ENCODE results near the gene PAQR9. TPM values are rescaled to one million over a fixed set of nuclear protein-coding genes. Genes with fewer than 3 reads are reported as not detected.

Gene PAQR9
- total RNA-seq, 1 donor from 2014 or later = not detected

GRCh38 chr3:142972092-142972753, 8.7 kb upstream of the PAQR9 start:
- Histone ChIP-seq H3K9me3 (no peaks in the 10 kb centered on the region), H3K36me3 (no peaks in the 10 kb centered on the region), H3K27ac (no peak overlapping the region), H3K27me3 (no peaks in the 10 kb centered on the region), H3K4me1 (no peaks in the 10 kb centered on the region), H3K4me3 (no peak overlapping the region)
- no peak for DNase-seq
- no peak for TF ChIP-seq CTCF (IDR thresholded peaks at IDR 0.05)
- no peak for ATAC-seq
- intact Hi-C loops (cut with DNase I) = no loop called here

GRCh38 chr3:142971431-142971830, 8.0 kb upstream of the PAQR9 start:
- ATAC-seq (no peak), DNase-seq (no peak)
- Histone ChIP-seq H3K27ac (no peak overlapping the region), H3K4me1 (no peaks in the 10 kb centered on the region), H3K4me3 (no peak overlapping the region), H3K36me3 (no peaks in the 10 kb centered on the region), H3K27me3 (peaks cover 3% of the 10 kb centered on the region), H3K9me3 (no peaks in the 10 kb centered on the region)
- no peak for TF ChIP-seq CTCF (IDR thresholded peaks at IDR 0.05)
- intact Hi-C loops (cut with DNase I) = no loop called here

GRCh38 chr3:142968319-142969025, 5.0 kb upstream of the PAQR9 start:
- TF ChIP-seq CTCF (IDR thresholded peaks at IDR 0.05) = no peak
- no peak for DNase-seq

GRCh38 chr3:142966808-142967207, 3.3 kb upstream of the PAQR9 start:
- intact Hi-C loops (cut with DNase I) = no loop called here
- H3K4me1 ChIP-seq = no peaks in the 10 kb centered on the region
- H3K27me3 ChIP-seq = peaks cover 39% of the 10 kb centered on the region
- DNase-seq = no peak
- ATAC-seq = no peak
- H3K36me3 ChIP-seq = no peaks in the 10 kb centered on the region
- TF ChIP-seq CTCF (IDR thresholded peaks at IDR 0.05) = no peak
- H3K4me3 ChIP-seq = no peak overlapping the region
- H3K9me3 ChIP-seq = no peaks in the 10 kb centered on the region
- H3K27ac ChIP-seq = no peak overlapping the region

More at GRCh38 chr3:142968319-142969025, 5.0 kb upstream of the PAQR9 start:
- H3K36me3 ChIP-seq = no peaks in the 10 kb centered on the region
- H3K4me1 ChIP-seq = no peaks in the 10 kb centered on the region
- ATAC-seq = no peak
- H3K4me3 ChIP-seq = no peak overlapping the region
- H3K27me3 ChIP-seq = peaks cover 23% of the 10 kb centered on the region
- no peak overlapping the region for H3K27ac ChIP-seq
- intact Hi-C loops (cut with DNase I) = no loop called here
- no peaks in the 10 kb centered on the region for H3K9me3 ChIP-seq

GRCh38 chr3:142965581-142965980, 2.1 kb upstream of the PAQR9 start:
- intact Hi-C loops (cut with DNase I) = no loop called here
- no peak overlapping the region for H3K27ac ChIP-seq
- no peak for TF ChIP-seq CTCF (IDR thresholded peaks at IDR 0.05)
- no peak for ATAC-seq
- H3K27me3 ChIP-seq = peaks cover 45% of the 10 kb centered on the region
- H3K4me1 ChIP-seq = no peaks in the 10 kb centered on the region
- no peak overlapping the region for H3K4me3 ChIP-seq
- no peak for DNase-seq
- H3K36me3 ChIP-seq = no peaks in the 10 kb centered on the region
- no peaks in the 10 kb centered on the region for H3K9me3 ChIP-seq

All from upper lobe of right lung (tissue), 1 donor.